Spinal cord (tissue), 10 donors: ENCODE results near the gene DNAJC15. TPM values are rescaled to one million over a fixed set of nuclear protein-coding genes. Genes with fewer than 3 reads are reported as not detected.
A peak's percentile ranks its signal among the peaks of the same experiment; 100 is the strongest.

Source experiments
- DNase-seq, 6 donors: peaks; one replicate each; pipeline versions ENCODE4 v3.0.0 to v3.0.0-alpha.2; 2013 to 2015; ENCODE audit warnings: low spot score in 6 of 6, low read depth in 4 of 6
- H3K27ac ChIP-seq: one replicate; pipeline ENCODE4 v1.5.1; 2013; ENCODE audit warnings: low read depth, low read length, control low read depth
- H3K27me3 ChIP-seq: one replicate; pipeline ENCODE4 v1.6.1; 2013; ENCODE audit warnings: low read length; ENCODE audit not compliant: control insufficient read depth, insufficient read depth
- H3K36me3 ChIP-seq: one replicate; pipeline ENCODE4 v1.6.1; 2013; ENCODE audit warnings: low read length; ENCODE audit not compliant: control insufficient read depth, insufficient read depth
- H3K4me1 ChIP-seq: one replicate; pipeline ENCODE4 v1.6.1; 2013; ENCODE audit warnings: low read length; ENCODE audit not compliant: control insufficient read depth, insufficient read depth
- H3K4me3 ChIP-seq: one replicate; pipeline ENCODE4 v1.5.1; 2013; ENCODE audit warnings: low read depth, low read length, control low read depth
- H3K9me3 ChIP-seq: one replicate; pipeline ENCODE4 v1.6.1; 2013; ENCODE audit warnings: low read length; ENCODE audit not compliant: control insufficient read depth, insufficient read depth
- WGBS: methylation state at CpG from one replicate; pipeline ENCODE4 v1.1.5; 2013; ENCODE audit warnings: missing lambda C conversion rate; ENCODE audit not compliant: insufficient coverage; 5-methylcytosine and 5-hydroxymethylcytosine counted together
- polyA plus RNA-seq, 2 donors: library from polyadenylated mRNA; unstranded; fragments of 120-200 nt; gene quantifications; one replicate each; pipeline ENCODE4 v1.2.1, GENCODE V29; 2013; ENCODE audit not compliant: insufficient read length in 2 of 2
- total RNA-seq, 2 donors: library from RNA; depleted of rRNA in 1 of 2; stranded (reverse); fragments of 120-200 nt in 1 of 2; fragments of >200 nt in 1 of 2; gene quantifications; one replicate each; pipeline versions ENCODE4 v1.2.3 to v1.2.4, GENCODE V29; 2013 to 2014
- donor health status: healthy.

The DNAJC15 gene
- total and polyA plus RNA-seq, 4 donors = 19.1 to 27.6 (median 24.3) TPM

GRCh38 chr13:43020794-43021193 is 2.6 kb upstream of the DNAJC15 start:
- no peaks in the 10 kb centered on the region for H3K36me3 ChIP-seq
- no peak overlapping the region for H3K4me3 ChIP-seq
- no peak overlapping the region for H3K27ac ChIP-seq
- DNase-seq = no peak
- peaks cover 19% of the 10 kb centered on the region for H3K4me1 ChIP-seq
- WGBS = no CpG with 5 or more reads among the region's 1 CpG
- H3K27me3 ChIP-seq = no peaks in the 10 kb centered on the region
- H3K9me3 ChIP-seq = no peaks in the 10 kb centered on the region

GRCh38 chr13:43021926-43022670 is 1.3 kb upstream of the DNAJC15 start:
- Histone ChIP-seq H3K9me3 (no peaks in the 10 kb centered on the region), H3K27me3 (no peaks in the 10 kb centered on the region), H3K36me3 (no peaks in the 10 kb centered on the region), H3K4me3 (no peak overlapping the region), H3K27ac (no peak overlapping the region), H3K4me1 (peaks cover 19% of the 10 kb centered on the region)
- WGBS = 94% methylated on average over 7 of the region's 11 CpGs
- DNase-seq = no peak

- H3K27ac ChIP-seq = peak overlapping the region; percentile 96
- no peaks in the 10 kb centered on the region for H3K36me3 ChIP-seq
- peaks cover 19% of the 10 kb centered on the region for H3K4me1 ChIP-seq
- H3K4me3 ChIP-seq = peak overlapping the region; percentile 86
- 18% methylated on average over 6 of the region's 12 CpGs for WGBS
- no peaks in the 10 kb centered on the region for H3K9me3 ChIP-seq
- peak in 1 of 6 donors; percentile 40 for DNase-seq
- H3K27me3 ChIP-seq = no peaks in the 10 kb centered on the region
Observed at GRCh38 chr13:43022934-43023288, 475 bp upstream of the DNAJC15 start.

- Histone ChIP-seq H3K4me3 (no peak overlapping the region), H3K9me3 (no peaks in the 10 kb centered on the region), H3K27ac (no peak overlapping the region), H3K36me3 (no peaks in the 10 kb centered on the region), H3K27me3 (no peaks in the 10 kb centered on the region), H3K4me1 (peaks cover 19% of the 10 kb centered on the region)
- 60% methylated on average over 1 of the region's 2 CpGs for WGBS
- DNase-seq = no peak
Observed at GRCh38 chr13:43026262-43026661, 2.9 kb downstream of the DNAJC15 start.

GRCh38 chr13:43030548-43030947 is 7.2 kb downstream of the DNAJC15 start:
- WGBS = 88% methylated on average over 2 of the region's 4 CpGs
- no peaks in the 10 kb centered on the region for H3K9me3 ChIP-seq
- no peak overlapping the region for H3K4me3 ChIP-seq
- no peak for DNase-seq
- H3K36me3 ChIP-seq = no peaks in the 10 kb centered on the region
- H3K27me3 ChIP-seq = no peaks in the 10 kb centered on the region
- peaks cover 2% of the 10 kb centered on the region for H3K4me1 ChIP-seq
- no peak overlapping the region for H3K27ac ChIP-seq

GRCh38 chr13:43031881-43032280 is 8.5 kb downstream of the DNAJC15 start:
- no peak overlapping the region for H3K4me3 ChIP-seq
- no peak for DNase-seq
- no peaks in the 10 kb centered on the region for H3K27me3 ChIP-seq
- WGBS = 100% methylated on average over 4 of the region's 4 CpGs
- H3K36me3 ChIP-seq = peaks cover 4% of the 10 kb centered on the region
- no peak overlapping the region for H3K27ac ChIP-seq
- H3K4me1 ChIP-seq = peaks cover 10% of the 10 kb centered on the region
- H3K9me3 ChIP-seq = no peaks in the 10 kb centered on the region

- Histone ChIP-seq H3K36me3 (peaks cover 6% of the 10 kb centered on the region), H3K4me3 (no peak overlapping the region), H3K4me1 (peaks cover 12% of the 10 kb centered on the region), H3K27me3 (no peaks in the 10 kb centered on the region), H3K27ac (no peak overlapping the region), H3K9me3 (no peaks in the 10 kb centered on the region)
- WGBS = no CpG with 5 or more reads among the region's 3 CpGs
- DNase-seq = no peak
Observed at GRCh38 chr13:43033038-43033437, 9.7 kb downstream of the DNAJC15 start.

- no peak overlapping the region for H3K4me3 ChIP-seq
- peak in 5 of 6 donors; percentile 12 to 73 (median 31) for DNase-seq
Observed at GRCh38 chr13:43036351-43037250, 13.2 kb downstream of the DNAJC15 start.

GRCh38 chr13:43039966-43040365 is 16.6 kb downstream of the DNAJC15 start:
- DNase-seq = no peak
- Histone ChIP-seq H3K27ac (no peak overlapping the region), H3K4me3 (no peak overlapping the region), H3K27me3 (no peaks in the 10 kb centered on the region), H3K4me1 (peaks cover 12% of the 10 kb centered on the region), H3K9me3 (no peaks in the 10 kb centered on the region), H3K36me3 (peaks cover 6% of the 10 kb centered on the region)
- WGBS = 100% methylated on average over 1 of the region's 2 CpGs

More at GRCh38 chr13:43036351-43037250, 13.2 kb downstream of the DNAJC15 start:
- Histone ChIP-seq H3K27me3 (no peaks in the 10 kb centered on the region), H3K9me3 (no peaks in the 10 kb centered on the region), H3K36me3 (peaks cover 6% of the 10 kb centered on the region), H3K4me1 (peaks cover 12% of the 10 kb centered on the region), H3K27ac (peak overlapping the region; percentile 67)
- WGBS = 54% methylated on average over 12 of the region's 14 CpGs
